Measurements from ENCODE around the gene TECR.
A peak's percentile ranks its signal among the peaks of the same experiment; 100 is the strongest.
"Not testable (repeated sequence)": the region's sequence is repeated elsewhere in the genome, so short reads cannot be mapped to it uniquely, and the experiment has no call there.

Gene TECR

GRCh38 chr19:14529254-14530004 lies at the start of gene TECR:
Gene TECR, plus strand, starts transcription at chr19:14529594. Its CDS starts 103 bp downstream, at chr19:14529697.
- peak; percentile 99 to 100 for DNase-seq (ENCODE audit: low read depth in 2 of 2)

GRCh38 chr19:14479975-14480699 lies 49.3 kb upstream of the TECR start:
- peak; percentile 42 to 48 for DNase-seq (ENCODE audit: low read depth in 2 of 2)

- DNase-seq (ENCODE audit: low read depth in 2 of 2), result no peak
Measured at GRCh38 chr19:14480700-14481079, 48.7 kb upstream of the TECR start.

- no peak for DNase-seq (ENCODE audit: low read depth in 2 of 2)
Measured at GRCh38 chr19:14482172-14482941, 47.0 kb upstream of the TECR start.

GRCh38 chr19:14487370-14488125 lies 41.8 kb upstream of the TECR start:
- no peak for DNase-seq (ENCODE audit: low read depth in 2 of 2)

- DNase-seq (ENCODE audit: low read depth in 2 of 2), result no peak
Measured at GRCh38 chr19:14492756-14493337, 36.5 kb upstream of the TECR start.

- DNase-seq (ENCODE audit: low read depth in 2 of 2), result no peak
Measured at GRCh38 chr19:14494411-14494810, 35.0 kb upstream of the TECR start.

- DNase-seq (ENCODE audit: low read depth in 2 of 2), result no peak
Measured at GRCh38 chr19:14494910-14495671, 34.3 kb upstream of the TECR start.

- no peak for DNase-seq (ENCODE audit: low read depth in 2 of 2)
Measured at GRCh38 chr19:14495672-14496028, 33.7 kb upstream of the TECR start.

GRCh38 chr19:14496029-14496833 lies 33.2 kb upstream of the TECR start, which contains the start of gene GIPC1:
Gene GIPC1, minus strand, starts transcription at chr19:14496127. Its CDS starts 13,151 bp downstream, at chr19:14482976.
- DNase-seq (ENCODE audit: low read depth in 2 of 2), result peak; percentile 43 to 70

- no peak for DNase-seq (ENCODE audit: low read depth in 2 of 2)
Measured at GRCh38 chr19:14496834-14497227, 32.6 kb upstream of the TECR start.

- DNase-seq (ENCODE audit: low read depth in 2 of 2), result no peak
Measured at GRCh38 chr19:14497228-14497921, 32.0 kb upstream of the TECR start.

GRCh38 chr19:14502334-14503092 lies 26.9 kb upstream of the TECR start:
- no peak for DNase-seq (ENCODE audit: low read depth in 2 of 2)

- DNase-seq (ENCODE audit: low read depth in 2 of 2), result no peak
Measured at GRCh38 chr19:14503285-14503684, 26.1 kb upstream of the TECR start.

GRCh38 chr19:14504575-14504974 lies 24.8 kb upstream of the TECR start:
- DNase-seq (ENCODE audit: low read depth in 2 of 2), result not testable (repeated sequence)

GRCh38 chr19:14505488-14506239 lies 23.7 kb upstream of the TECR start:
- DNase-seq (ENCODE audit: low read depth in 2 of 2), result peak; percentile 39 to 45

- DNase-seq (ENCODE audit: low read depth in 2 of 2), result no peak
Measured at GRCh38 chr19:14507704-14508542, 21.5 kb upstream of the TECR start.

Data from stimulated activated CD8-positive, alpha-beta memory T cell treated with anti-CD3 and anti-CD28 coated beads, Interleukin-7, amount 100 ng/mL, for 1 hour (primary cell).